HEK293T (cell line): ENCODE results near the gene IL32.

Experiments used
- CTCF ChIA-PET: fragments of 350-600 bp; formaldehyde crosslinking; extraction: SDS; loops from one replicate; lab custom pipeline; 2021; ENCODE audit warnings: antibody characterized with exemption, inconsistent platforms; lab: Yijun Ruan, JAX
- POLR2A ChIA-PET: fragments of 350-600 bp; formaldehyde crosslinking; extraction: SDS; loops from one replicate; lab custom pipeline; 2020; ENCODE audit warnings: antibody characterized with exemption, inconsistent platforms; lab: Yijun Ruan, JAX
- DNase-seq: peaks from one replicate; pipeline ENCODE4 v3.0.0; 2012; ENCODE audit warnings: mixed read lengths; ENCODE audit errors: extremely low spot score
- ARNT ChIP-seq: fragments of 450-650 bp; IDR thresholded peaks from 2 replicates; pipeline ENCODE4 v1.6.1; 2017; ENCODE audit warnings: mild to moderate bottlenecking
- BHLHE40 ChIP-seq: fragments of 450-650 bp; IDR thresholded peaks from 2 replicates; pipeline ENCODE4 v1.6.1; 2016; ENCODE audit warnings: mild to moderate bottlenecking, moderate library complexity, borderline replicate concordance
- CTBP1 ChIP-seq: fragments of 450-650 bp; IDR thresholded peaks from 2 replicates; pipeline ENCODE4 v1.6.1; 2016; ENCODE audit warnings: borderline replicate concordance
- ELF4 ChIP-seq: fragments of 450-650 bp; IDR thresholded peaks from 2 replicates; pipeline ENCODE4 v1.6.1; 2017; ENCODE audit warnings: antibody characterized with exemption
- FOXA1 ChIP-seq: fragments of 450-650 bp; IDR thresholded peaks from 2 replicates; pipeline ENCODE4 v1.6.1; 2016; ENCODE audit warnings: mild to moderate bottlenecking
- FOXK2 ChIP-seq: fragments of 450-650 bp; IDR thresholded peaks from 2 replicates; pipeline ENCODE4 v1.6.1; 2016; ENCODE audit warnings: mild to moderate bottlenecking
- FOXM1 ChIP-seq: fragments of 450-650 bp; IDR thresholded peaks from 2 replicates; pipeline ENCODE4 v1.6.1; 2017; ENCODE audit warnings: mild to moderate bottlenecking, borderline replicate concordance
- HDGF ChIP-seq: fragments of 450-650 bp; IDR thresholded peaks from 2 replicates; pipeline ENCODE4 v1.6.1; 2017; ENCODE audit warnings: antibody characterized with exemption, borderline replicate concordance
- L3MBTL2 ChIP-seq: fragments of 450-650 bp; conservative IDR thresholded peaks from 2 replicates; pipeline ENCODE4 v1.6.1; 2016; ENCODE audit warnings: mild to moderate bottlenecking
- LEF1 ChIP-seq: fragments of 450-650 bp; IDR thresholded peaks from 2 replicates; pipeline ENCODE4 v1.6.1; 2017; ENCODE audit warnings: mild to moderate bottlenecking, borderline replicate concordance
- NFRKB ChIP-seq: fragments of 450-650 bp; IDR thresholded peaks from 2 replicates; pipeline ENCODE4 v1.6.1; 2016; ENCODE audit warnings: mild to moderate bottlenecking, moderate library complexity
- SP1 ChIP-seq: fragments of 450-650 bp; IDR thresholded peaks from 2 replicates; pipeline ENCODE4 v1.6.1; 2017
- SUZ12 ChIP-seq: fragments of 450-650 bp; IDR thresholded peaks from 2 replicates; pipeline ENCODE4 v1.6.1; 2016; ENCODE audit warnings: mild to moderate bottlenecking
- TARDBP ChIP-seq: fragments of 450-650 bp; IDR thresholded peaks from 2 replicates; pipeline ENCODE4 v1.6.1; 2016
- ZNF384 ChIP-seq: fragments of 450-650 bp; IDR thresholded peaks from 2 replicates; pipeline ENCODE4 v1.6.1; 2016
- TF ChIP-seq, protein P1 (sequence below): fragments of 450-650 bp; IDR thresholded peaks from 2 replicates; pipeline ENCODE4 v1.6.1; 2016

IL32 gene, protein sequence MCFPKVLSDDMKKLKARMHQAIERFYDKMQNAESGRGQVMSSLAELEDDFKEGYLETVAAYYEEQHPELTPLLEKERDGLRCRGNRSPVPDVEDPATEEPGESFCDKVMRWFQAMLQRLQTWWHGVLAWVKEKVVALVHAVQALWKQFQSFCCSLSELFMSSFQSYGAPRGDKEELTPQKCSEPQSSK

DNA sequence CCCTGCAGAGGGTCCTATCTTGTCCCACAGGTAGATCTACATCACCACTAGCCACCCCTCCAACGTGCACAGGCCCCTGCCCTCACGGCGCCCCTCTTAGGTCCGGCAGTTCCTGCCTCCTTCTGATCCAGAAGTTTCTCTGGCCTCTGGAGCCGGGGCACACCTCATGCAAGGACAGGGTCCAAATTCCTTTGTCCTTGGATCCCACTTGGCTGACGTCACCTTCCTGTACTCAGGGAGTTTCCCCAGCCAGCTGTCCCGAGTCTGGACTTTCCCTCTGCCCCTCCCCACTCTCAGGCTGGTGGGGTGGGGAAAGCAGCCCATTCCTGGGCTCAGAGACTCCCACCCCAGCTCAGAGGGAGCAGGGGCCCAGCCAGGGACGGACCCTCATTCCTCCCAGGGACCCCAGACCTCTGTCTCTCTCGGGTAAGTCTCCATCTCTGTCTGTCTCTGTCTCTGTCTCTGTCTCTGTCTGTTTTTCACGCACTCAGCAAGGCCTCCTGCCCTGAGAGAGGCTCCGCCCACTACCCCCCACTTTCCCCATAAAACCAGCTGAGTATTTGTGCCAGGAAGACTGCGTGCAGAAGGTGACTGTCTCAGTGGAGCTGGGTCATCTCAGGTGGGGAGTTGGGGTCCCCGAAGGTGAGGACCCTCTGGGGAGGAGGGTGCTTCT is at the start of gene IL32:
IL32 (plus strand) TSS at position 572 of the 673 bp plus-strand sequence. CDS start 172 bp downstream, outside the sequence.
- CTCF ChIA-PET: no interaction called here
- POLR2A ChIA-PET: interaction anchor here (1.6 kb wide), 1 partner anchor 70 kb away, joined by 4 read pairs; the partner anchor contains the start of gene ZNF213
- DNase-seq: no peak

DNA sequence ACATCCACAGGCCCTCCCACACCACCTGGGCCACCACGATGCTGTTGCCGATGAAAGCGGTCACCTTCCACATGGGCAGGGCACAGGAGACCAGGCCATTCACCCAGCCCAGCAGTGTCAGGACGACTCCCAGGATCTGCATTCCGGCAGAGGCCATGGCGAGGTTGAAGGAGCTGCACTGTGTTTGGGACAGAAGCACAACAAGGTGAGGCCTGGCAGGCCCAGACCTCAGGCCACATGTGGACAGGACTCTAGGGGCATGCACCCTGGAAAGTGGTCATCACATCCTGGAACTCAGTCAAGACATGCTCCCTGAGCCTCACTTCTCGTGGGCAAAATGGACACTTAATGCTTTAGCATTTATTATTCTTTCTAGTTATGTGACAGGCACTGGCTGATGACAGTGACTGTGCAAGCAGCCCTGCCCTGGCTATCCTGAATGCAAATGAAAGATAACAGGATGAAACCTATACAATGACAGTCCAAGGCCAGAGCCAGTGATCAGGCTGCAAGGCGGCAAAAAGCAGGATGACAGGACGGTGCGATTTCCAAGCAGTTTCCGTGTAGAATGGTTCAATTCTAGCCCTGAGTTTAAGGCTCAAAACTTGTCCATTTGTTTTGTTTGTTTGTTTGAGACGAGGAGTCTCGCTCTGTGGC is 49.4 kb upstream of the IL32 start:
- TF ChIP-seq L3MBTL2 (no peak), CTBP1 (no peak), FOXA1 (no peak), TARDBP (no peak), ARNT (no peak), SP1 (no peak), LEF1 (no peak), FOXK2 (no peak), SUZ12 (no peak), HDGF (no peak), BHLHE40 (no peak), NFRKB (no peak), FOXM1 (no peak), ZNF384 (no peak), ELF4 (no peak)
- TF ChIP-seq, protein P1, sequence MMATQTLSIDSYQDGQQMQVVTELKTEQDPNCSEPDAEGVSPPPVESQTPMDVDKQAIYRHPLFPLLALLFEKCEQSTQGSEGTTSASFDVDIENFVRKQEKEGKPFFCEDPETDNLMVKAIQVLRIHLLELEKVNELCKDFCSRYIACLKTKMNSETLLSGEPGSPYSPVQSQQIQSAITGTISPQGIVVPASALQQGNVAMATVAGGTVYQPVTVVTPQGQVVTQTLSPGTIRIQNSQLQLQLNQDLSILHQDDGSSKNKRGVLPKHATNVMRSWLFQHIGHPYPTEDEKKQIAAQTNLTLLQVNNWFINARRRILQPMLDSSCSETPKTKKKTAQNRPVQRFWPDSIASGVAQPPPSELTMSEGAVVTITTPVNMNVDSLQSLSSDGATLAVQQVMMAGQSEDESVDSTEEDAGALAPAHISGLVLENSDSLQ: no peak
- DNase-seq: no peak
- CTCF ChIA-PET: no interaction called here
- POLR2A ChIA-PET: no interaction called here

More for the DNA sequence above, at the start of gene IL32:
- no peak for TF ChIP-seq SP1
- TF ChIP-seq FOXA1: no peak
- no peak for TF ChIP-seq BHLHE40
- TF ChIP-seq, protein P1: no peak
- no peak for TF ChIP-seq ARNT
- TF ChIP-seq L3MBTL2: no peak
- TF ChIP-seq ZNF384: no peak
- no peak for TF ChIP-seq ELF4
- TF ChIP-seq FOXK2: no peak
- TF ChIP-seq CTBP1: no peak
- no peak for TF ChIP-seq HDGF
- no peak for TF ChIP-seq FOXM1
- TF ChIP-seq LEF1: no peak
- TF ChIP-seq SUZ12: no peak
- TF ChIP-seq NFRKB: no peak
- no peak for TF ChIP-seq TARDBP

DNA sequence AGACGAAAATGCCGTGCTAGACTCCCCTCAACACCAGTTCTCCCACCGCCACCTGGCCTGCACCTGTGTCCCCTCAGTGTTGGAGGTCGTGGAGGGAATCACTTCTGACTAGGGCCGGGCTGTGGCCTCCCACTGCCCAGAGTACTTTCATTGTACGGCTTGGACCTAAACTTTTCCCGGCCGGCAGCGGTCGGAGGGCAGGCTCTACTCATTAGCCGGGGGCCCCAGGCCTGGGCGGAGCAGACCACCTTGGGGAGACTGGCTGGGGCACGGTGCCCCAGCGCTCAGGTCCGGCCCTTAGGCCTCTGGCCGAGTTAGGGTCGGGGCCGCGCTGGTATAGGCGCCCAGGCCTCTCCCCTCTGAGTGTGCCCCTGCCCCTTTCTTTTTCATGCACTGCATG is 48.1 kb upstream of the IL32 start:
- no peak for DNase-seq

DNA sequence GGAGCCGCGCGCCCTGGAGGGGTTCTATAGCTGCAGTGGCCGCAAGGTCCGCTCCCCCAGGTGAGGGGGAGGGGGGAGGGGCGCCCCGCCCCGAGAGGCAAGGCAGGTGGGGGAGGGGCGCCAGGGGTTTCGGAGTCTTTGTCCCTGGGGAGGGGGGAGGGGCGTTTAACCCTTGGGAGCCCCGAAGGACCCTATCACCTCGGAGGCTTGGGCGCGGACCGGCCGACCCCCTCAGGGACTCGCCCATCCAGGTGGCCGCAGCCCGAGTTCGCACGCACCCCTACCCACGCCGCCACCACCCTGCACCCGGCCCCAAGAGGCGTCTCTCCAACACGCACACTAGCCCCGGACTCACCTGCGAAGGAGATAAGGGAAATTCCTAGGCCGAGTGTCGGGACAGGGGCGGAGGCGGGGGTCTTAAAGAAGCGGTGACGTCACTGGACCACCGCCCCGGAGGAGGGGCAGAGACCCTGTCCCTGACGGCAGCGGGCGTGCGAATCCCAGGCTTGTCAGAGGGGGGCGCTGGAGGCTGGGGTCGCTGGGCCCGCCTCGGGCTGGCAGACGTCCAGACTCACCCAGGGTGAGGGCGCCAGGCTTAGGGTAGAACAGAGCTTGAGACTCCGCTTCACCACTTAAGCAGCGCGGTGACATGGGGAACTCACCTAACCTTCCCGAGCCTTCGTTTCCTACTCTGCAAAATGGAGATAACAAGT is 47.5 kb upstream of the IL32 start, which contains the start of gene CLDN6:
CLDN6 (minus strand) TSS at position 390 of the 713 bp plus-strand sequence. CDS start 2,162 bp downstream, outside the sequence.
- ChIA-PET CTCF (interaction anchor here (0.5 to 1.2 kb wide), 17 partner anchors 8 to 114 kb away, joined by 3 to 13 read pairs (median 4); partner anchors contain the start of gene PKMYT1), POLR2A (interaction anchor here (1.0 to 7.2 kb wide), 8 partner anchors 8 to 117 kb away, joined by 3 to 60 read pairs (median 9); partner anchors contain the start of genes ZNF205 and ZNF213)
- TF ChIP-seq L3MBTL2: no peak
- peak; percentile 73 for DNase-seq

More for the DNA sequence above, 48.1 kb upstream of the IL32 start:
- TF ChIP-seq SUZ12 (no peak), FOXA1 (no peak), FOXM1 (no peak), SP1 (no peak), TARDBP (no peak), CTBP1 (no peak), BHLHE40 (no peak), ARNT (no peak), NFRKB (no peak), FOXK2 (no peak), ELF4 (no peak), HDGF (no peak), ZNF384 (no peak), LEF1 (no peak), L3MBTL2 (no peak)
- TF ChIP-seq, protein P1: no peak
- POLR2A ChIA-PET: no interaction called here
- CTCF ChIA-PET: no interaction called here
